B cell (primary cell): ENCODE results near the gene SRRM5.
"Not testable (repeated sequence)": the region's sequence is repeated elsewhere in the genome, so short reads cannot be mapped to it uniquely, and the experiment has no call there.

Source experiments
- EZH2 ChIP-seq: IDR thresholded peaks from 2 replicates; pipeline ENCODE4 v1.6.1; 2012; ENCODE audit warnings: borderline replicate concordance, low read depth, mild to moderate bottlenecking, moderate library complexity, low read length; ENCODE audit not compliant: insufficient read depth, poor library complexity, severe bottlenecking
- TF ChIP-seq, protein P1 (sequence below): fragments of 200-600 bp; IDR thresholded peaks from one replicate; pipeline ENCODE4 v1.8.0; 2022; ENCODE audit warnings: antibody characterized with exemption, mild to moderate bottlenecking

DNA sequence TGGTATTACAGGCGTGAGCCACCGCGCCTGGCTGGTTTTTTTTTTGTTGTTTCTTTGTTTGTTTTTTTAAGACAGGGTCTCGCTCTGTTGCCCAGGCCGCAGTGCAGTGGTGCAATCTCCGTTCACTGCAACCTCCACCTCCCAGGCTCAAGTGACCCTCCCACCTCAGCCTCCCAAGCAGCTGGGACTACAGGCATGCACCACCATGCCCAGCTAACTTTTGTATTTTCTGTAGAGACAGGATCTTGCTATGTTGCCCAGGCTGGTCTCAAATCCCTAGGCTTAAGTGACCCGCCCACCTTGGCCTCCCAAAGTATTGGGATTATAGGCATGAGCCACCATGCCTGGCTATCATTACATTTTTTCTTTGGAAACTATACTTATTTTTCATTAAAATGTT, 38.4 kb downstream of the SRRM5 start:
- TF ChIP-seq, protein P1, sequence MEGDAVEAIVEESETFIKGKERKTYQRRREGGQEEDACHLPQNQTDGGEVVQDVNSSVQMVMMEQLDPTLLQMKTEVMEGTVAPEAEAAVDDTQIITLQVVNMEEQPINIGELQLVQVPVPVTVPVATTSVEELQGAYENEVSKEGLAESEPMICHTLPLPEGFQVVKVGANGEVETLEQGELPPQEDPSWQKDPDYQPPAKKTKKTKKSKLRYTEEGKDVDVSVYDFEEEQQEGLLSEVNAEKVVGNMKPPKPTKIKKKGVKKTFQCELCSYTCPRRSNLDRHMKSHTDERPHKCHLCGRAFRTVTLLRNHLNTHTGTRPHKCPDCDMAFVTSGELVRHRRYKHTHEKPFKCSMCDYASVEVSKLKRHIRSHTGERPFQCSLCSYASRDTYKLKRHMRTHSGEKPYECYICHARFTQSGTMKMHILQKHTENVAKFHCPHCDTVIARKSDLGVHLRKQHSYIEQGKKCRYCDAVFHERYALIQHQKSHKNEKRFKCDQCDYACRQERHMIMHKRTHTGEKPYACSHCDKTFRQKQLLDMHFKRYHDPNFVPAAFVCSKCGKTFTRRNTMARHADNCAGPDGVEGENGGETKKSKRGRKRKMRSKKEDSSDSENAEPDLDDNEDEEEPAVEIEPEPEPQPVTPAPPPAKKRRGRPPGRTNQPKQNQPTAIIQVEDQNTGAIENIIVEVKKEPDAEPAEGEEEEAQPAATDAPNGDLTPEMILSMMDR, result not testable (repeated sequence)
- TF ChIP-seq EZH2, result not testable (repeated sequence)
